EH (cell line): ENCODE measurements around the gene SH3RF2.
"Not testable (repeated sequence)": the region's sequence is repeated elsewhere in the genome, so short reads cannot be mapped to it uniquely, and the experiment has no call there.

Experiments
- DNase-seq: peaks from one replicate; pipeline ENCODE4 v3.0.0-alpha.2; 2015; ENCODE audit warnings: low read depth

The SH3RF2 gene

DNA sequence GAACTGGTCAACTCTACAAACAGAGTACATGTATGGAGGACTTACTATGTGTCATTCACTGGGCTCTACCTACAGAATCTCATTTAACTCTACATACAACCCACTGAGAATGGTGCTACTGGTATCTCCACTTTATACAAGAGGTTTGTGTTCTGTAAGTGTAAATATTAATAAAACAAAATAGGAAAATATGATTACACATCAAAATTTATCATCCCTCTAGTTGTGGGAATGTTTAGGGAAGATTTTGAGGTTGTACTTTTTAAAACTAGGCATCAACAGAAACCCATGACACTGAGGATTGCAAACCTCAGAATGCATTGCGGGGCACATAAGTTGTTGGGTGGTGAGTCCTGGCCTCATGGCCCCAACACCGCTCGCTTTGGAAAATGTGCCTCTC is 11.7 kb downstream of the SH3RF2 start:
- no peak for DNase-seq

DNA sequence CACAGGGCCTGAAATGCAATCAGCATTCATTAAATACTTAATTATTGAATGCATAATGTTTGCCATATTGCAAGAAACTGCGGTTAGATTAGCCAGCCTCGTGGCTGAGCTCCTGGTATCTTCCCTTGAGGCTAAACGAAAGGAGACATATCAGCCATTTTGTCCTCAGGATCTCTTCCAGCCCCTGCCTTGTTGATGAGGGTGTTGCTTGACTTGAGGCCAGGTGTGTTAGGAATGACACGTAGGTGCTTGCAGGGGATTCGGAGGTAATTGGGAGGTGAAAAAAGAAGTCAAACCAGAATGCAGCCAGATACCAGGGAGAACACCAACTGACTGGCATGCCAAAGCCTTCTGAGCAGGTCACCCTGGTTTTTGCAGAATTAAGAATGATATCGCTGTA is 12.5 kb downstream of the SH3RF2 start:
- DNase-seq, result no peak

DNA sequence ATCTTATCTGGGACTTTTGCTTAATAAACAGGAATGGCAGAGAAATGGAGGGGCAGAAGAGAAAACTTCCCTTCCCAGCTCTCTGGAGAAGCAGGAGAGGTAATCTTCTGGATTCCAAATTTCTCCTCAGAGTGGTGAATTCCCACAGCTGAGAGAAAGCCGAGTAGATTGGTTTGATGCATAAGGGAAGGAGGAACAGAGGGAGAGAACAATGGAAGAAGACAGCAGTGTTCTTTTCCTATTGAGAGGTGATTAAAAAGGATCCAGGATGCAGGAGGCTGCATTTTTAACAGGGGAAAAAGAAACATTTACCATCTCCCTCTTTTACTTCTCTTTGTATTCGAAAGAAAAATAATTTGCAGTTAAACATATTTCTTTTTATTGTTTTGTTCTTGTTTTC is 13.1 kb downstream of the SH3RF2 start:
- no peak for DNase-seq

DNA sequence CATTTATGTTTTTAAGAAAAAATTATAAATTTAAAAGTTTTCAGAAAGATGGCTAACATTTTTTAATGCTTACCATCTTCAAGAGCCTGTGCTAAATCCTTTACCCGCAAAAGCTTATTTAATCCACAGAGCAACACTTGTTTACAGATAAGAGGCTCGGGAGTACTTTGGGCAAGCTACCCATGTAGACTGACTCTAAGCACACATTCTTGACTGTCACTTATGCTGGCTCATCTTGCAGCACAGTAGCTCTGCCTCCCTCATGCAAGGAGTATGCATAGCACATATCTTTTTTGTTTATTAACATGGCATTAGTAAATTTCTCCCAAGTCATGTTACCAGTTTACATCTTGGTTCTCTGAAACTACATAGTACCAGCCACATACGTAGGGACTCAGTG is 14.7 kb downstream of the SH3RF2 start:
- DNase-seq, result no peak

DNA sequence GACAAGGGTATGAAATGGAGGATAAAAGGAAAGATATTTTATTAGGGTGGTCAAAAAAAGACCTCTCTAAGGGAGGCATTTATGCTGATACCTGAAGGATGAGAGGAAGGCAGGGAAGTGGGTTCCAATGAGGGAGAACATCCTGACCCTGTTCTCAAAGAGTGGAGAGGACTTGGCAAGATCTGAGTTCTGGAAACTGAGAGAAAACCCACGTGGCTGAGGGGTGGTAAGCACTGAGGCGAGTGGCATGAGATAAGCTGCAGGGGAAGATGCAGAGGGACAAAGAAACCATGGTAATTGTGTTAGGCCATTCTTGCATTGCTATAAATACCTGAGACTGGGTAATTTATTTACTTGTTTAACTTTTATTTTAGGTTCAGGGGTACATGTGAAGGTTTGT is 16.8 kb downstream of the SH3RF2 start:
- DNase-seq, result no peak

DNA sequence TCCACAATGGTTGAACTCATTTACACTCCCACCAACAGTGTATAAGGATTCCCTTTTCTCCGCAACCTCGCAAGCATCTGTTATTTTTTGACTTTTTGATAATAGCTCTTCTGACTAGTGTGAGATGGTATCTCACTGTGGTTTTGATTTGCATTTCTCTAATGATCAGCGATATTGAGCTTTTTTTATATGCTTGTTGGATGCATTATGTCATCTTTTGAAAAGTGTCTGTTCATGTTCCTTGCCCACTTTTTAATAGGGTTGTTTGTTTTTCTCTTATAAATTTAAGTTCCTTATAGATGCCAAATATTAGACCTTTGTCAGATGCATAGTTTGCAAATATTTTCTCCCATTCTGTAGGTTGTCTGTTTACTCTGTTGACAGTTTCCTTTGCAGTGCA is 17.8 kb downstream of the SH3RF2 start:
- not testable (repeated sequence) for DNase-seq

DNA sequence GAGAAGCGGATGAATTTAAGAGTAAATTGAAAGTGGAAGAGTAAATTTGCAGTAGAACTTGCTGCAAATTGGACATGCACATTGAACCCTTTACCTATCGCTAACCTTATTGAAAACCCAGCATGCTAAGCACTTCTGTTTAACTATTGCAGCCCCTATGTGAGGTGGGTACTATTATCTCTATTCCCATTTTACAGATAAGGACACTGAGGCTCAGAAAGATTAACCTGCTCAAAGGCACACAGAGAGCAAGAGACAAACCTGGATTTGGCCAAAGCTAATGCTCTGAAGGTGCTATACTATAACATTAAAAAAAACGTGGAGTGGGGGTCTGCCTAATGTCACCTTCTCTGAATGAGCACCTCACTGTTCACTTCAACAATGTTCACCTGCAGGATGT is 21.0 kb downstream of the SH3RF2 start:
- DNase-seq, result no peak

DNA sequence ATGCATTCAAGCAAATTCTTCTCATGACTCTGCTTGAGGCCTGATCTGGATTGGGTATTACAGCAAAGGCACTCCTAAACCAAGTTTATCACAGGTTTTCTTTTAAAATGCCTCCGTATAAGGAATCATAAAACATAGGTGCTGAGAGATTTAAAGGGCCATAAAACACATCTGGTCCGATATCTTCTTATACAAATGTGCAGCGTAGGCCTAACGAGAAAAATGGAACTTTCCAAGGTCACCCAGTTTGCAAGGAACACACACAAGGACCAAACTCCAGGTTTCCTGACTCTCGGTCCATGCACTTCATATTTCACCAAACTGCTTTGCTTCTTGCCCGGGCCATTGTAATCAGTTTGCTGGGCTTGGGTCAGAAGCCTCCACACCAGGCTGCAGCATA is 22.1 kb downstream of the SH3RF2 start:
- DNase-seq, result no peak

DNA sequence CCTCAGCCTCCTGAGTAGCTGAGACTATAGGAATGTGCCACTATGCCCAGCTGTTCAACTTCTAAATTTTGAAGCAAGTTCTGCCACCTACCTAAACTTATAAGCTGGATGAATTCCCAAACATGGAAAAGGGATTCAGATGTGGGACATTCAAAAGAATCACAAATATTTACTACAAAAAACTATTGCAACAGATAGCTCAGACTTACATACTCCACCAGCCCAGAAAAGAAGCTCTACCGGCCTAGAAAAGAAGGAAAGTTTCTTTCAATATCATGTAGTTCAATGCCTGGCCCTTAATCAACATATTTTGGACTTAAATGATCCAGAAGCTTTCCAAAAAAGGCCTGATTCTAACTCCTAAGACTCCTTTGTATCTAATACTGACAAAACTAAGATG is 23.8 kb downstream of the SH3RF2 start:
- peak; percentile 22 for DNase-seq

DNA sequence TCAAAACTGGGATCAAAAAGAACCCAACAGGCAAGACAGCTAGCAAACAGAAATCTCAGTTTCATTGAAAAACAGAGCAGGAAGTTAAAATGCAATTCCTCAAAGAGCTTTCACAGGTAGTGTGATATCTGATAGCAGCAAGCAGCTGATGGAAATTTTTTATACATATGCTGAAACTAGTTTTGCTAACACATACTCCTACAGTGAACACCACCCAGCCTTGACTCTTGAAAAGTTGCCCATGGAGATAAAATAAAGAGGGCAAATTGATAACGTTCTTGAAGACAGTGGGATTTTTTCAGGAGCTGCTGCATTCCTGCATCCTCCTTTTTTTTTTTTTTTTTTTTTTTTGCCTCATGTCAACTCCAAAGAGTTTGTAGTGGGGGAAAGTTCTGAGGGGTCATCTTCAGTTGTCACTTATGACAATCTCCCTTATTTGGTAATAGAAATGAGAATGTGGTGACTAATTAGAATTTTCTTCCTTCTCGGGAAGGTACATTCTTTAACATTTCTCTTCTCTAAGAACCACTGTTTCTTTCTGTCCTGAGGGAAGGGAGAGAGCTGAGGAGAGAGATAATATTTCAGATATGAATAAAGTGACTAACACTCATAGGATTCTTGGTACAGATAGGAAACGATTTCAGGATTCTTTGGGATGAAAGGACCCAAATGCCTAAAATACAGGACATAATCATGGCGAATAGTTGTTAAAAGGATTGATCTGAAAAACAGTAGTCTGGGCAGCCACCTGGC is 24.6 kb downstream of the SH3RF2 start:
- DNase-seq, result peak; percentile 63

DNA sequence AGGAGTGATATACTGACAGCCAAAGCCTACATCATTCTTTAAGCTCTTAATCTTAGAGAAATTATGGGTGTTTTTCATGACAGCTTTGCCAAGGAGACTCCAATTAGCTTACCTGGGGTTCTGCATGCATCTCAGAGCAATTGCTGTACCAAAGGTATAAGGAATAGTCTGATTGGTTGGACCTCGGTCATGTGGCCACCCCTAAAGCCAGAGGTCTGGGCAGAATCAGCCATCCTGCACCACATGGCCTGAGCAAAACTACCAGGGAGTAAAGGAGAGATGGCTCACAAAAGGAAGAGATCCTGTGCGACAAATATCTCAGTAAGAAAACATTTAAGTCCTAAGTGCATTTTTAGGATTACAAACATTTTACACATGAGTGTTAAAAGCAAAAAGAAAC is 25.6 kb downstream of the SH3RF2 start:
- peak; percentile 32 for DNase-seq

DNA sequence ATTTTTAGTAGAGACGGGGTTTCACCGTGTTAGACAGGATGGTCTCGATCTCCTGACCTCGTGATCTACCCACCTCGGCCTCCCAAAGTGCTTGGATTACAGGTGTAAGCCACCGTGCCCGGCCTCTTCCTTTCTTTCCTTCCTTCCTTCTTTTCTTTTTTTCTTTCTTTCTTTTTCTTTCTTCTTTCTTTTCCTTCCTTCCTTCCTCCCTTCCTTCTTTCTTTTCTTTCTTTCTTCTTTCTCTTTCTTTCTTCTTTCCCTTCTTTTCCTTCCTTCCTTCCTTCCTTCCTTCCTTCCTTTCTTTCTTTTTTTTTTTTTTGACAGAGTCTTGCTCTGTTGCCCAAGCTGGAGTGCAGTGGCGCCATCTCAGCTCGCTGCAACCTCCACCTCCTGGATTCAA is 27.6 kb downstream of the SH3RF2 start:
- not testable (repeated sequence) for DNase-seq

DNA sequence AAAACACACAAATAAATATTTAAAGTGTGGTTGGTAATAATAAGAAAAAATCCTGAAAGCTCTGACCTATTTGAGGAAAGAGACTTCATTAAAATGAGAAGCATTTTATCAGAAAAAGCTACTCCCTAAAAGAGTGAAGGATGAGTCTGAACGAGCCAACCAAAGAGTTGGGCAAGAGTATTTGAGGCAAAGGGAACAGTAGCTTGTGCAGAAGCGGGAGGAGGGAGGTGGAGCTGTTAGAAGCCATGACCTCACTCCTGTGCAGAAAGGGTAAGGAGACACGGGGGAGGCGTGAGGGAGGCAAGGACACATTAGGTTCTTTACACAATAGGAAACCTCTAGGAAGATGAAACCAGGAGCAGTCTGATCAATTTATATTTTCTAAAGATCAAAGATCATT is 29.4 kb downstream of the SH3RF2 start:
- DNase-seq, result no peak

DNA sequence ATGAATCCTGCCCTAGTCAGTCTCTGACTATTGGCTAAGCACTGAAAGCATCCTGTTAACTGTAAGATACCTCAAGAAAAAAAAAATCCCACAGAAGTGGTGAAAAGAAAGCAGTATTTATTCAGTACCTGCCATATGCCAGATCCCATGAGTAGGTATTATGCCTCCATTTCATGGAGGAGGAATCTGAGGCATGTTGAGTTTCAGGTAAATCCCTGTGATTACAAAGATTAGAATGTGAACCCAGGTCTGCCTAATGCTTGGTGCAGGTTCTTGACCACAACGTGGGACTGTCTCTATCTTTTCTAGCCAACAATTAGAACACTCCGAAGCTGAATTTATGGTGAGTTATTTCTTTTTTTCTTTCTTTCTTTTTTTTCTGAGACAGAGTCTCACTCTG is 30.9 kb downstream of the SH3RF2 start:
- DNase-seq, result no peak

DNA sequence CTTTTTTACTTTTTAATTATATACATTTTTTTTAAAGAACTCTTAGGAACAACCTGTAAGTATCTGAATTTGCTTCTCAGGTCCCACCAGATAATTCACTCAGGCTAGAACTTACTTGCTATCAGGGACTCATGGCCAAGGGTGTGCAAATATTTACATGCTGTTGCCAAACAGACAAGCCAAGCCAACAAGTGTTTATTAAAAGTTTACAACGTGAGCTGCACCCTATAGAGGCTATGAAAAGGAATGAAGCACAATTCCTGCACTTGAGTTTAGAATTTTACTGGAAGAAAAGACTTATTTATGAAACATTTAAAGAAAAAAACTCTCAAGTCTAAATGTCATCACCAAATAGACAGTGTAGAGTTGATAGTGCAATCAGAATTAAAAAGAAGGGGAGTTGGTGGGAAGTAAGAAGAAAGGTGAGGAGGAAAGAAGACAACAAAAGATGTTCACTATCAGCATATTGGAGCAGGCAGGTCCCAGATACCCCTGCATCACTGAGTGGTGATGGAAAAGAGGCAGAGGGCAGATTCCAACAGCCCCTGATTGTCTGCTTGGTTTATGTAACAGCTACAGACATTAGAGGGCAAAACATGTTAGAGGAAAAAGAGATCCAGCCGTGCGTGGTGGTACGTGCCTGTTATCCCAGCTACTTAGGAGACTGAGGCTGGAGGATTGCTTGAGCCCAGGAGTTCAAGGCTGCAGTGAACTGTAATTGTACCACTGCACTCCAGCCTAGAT is 32.8 kb downstream of the SH3RF2 start:
- no peak for DNase-seq

DNA sequence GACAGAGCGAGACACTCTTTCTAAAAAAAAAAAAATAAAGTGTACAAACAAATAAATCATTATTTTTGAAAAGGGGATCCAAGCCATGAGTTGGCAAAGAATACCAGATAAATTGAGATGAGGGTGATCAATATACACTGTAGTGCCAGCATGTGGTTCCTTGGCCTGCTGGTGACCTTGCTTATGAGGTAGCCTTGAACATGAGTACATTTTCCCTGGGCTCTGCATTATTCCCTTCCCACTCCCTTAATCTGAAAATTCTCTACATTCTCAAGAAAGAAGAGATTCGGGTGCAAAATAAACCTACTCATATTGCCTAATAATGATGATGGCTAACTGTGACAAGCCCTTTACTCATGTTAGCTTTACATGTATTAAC is 33.3 kb downstream of the SH3RF2 start:
- DNase-seq, result no peak

DNA sequence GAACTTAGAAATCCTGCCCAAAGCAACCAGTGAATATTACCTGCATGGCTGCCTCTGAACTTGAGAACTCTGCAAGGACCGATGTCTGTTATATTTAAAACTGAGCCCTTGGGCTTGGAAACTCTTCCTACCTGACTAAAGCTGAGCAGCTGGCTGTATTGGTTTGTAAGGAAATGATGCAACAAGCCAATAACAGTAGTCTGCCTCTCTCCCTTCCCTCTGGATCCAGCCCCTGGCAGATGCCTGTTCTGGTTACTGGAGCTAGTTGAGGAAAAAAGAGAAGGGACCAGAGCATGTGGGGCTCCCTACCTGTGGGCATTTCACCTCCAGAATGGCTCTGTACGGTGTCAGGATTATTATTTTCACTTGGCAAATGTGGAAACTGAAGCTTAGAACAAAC is 34.7 kb downstream of the SH3RF2 start:
- DNase-seq, result no peak

DNA sequence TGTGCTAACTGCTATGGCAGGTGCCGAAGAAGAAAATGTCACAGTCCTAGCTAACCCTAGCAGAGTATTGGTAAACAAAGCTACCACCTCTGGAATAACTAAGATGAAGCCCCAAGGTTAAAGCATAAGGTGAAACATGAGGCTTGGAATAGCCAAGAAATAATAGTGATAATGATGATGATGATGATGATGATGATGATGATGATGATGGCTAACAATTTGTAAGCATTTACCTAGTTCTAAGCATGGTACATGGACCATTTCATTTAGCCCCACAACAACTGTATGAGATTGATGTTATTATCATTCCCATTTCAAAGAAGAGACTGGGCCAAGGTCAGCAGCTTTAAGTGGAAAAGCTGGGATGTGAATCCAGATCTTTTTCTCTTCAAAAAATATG is 35.3 kb downstream of the SH3RF2 start:
- no peak for DNase-seq

DNA sequence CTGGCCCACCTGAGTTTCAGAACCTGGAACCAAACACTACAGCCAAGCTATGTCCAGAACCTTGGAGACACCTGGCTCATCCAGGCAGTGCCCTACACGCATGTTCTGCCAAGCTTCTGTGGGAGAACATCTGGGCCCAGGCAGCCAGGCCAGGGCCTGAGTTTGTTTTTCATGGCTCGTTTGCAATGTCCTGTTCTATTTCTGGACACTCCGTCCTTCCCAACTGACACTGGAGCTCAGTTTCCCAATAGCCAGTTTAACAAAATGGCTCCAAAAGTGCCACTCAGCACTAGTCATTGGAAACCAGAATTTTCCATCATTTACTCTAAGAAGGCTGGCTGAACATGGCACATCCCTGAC is 38.6 kb downstream of the SH3RF2 start:
- no peak for DNase-seq

DNA sequence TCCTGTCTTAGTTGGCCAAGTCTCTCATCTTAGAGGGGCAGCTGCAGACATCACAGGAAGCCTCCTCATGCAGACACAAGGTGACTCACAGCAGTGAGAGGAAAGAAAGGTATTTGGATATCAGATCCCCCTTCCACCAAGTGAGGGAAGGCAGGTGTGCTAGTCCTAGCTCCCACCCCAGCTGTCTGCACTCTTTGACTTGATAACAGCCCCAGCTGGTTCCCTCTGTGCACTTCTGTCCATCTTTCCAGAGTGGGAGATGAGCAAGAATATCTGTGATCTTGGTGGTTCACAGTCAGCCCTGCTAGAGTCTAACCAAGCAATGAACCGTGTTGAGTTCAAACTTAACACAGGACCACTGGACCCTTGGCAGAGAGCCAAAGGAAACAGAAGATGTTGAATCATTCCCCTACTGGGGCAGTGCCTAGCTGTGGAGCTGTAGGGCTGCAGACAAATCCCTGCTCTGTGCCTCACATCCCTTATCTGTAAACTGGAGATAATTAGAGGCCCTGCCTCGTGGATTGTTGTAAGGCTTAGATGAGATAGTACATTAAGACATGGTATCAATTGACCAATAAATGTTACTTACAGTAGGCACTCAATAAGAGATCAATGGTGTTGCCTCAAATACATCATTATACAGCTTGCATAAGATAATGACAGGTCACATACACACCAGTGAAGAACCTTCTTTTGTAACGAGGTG is 39.1 kb downstream of the SH3RF2 start:
- peak; percentile 87 for DNase-seq

DNA sequence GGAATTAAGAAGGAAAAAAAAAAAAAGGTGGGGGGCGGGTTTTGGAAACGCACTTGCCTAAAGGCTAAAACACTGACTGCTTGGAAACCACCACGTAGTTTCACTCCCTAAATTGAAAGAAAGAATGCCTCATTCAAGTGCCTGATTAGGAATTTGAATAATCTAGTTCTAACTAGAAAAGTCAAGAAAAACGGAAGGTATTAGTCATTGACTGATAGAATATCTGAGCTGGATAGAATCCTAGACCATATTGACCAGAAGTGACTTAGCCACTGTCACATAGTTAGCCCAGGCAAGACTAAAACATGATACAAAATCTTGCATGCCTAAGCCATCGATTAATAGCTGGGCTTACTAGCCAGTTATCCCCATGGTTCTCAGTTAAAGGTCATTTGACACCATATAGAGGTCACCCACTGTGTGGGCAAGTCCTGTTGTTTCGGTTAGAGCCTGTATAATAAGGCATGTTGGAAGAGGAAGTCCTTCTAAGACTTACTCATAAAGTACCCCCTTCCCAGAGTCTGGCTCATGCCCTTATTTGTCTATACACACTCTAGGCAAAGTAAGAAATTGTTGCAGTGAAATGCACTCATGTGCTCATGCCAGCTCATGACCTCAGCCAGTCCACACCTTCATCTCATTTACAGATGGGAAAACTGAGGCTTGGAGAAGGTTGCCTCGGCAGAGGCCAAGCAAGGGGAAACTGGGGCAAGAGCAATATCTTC is 40.2 kb downstream of the SH3RF2 start:
- DNase-seq, result peak; percentile 57

DNA sequence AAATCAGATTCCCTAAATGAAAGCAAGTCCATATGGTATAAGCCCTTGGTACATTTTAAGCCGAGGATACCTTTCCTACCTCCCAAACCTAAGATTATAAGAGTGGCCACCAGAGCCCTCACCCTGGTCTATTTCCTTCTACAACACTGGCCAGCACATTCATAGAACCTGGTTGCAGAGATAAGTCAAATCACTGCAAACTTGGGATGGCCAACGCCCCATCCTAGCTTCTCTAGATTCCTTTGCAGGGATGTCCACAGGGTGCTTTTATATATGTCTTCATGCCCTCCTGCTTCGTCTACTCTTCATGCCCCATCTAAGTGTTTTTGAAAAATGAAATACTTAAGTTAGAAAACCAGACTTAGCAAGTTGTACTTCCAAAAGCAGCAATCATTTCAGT is 41.8 kb downstream of the SH3RF2 start:
- DNase-seq, result no peak

DNA sequence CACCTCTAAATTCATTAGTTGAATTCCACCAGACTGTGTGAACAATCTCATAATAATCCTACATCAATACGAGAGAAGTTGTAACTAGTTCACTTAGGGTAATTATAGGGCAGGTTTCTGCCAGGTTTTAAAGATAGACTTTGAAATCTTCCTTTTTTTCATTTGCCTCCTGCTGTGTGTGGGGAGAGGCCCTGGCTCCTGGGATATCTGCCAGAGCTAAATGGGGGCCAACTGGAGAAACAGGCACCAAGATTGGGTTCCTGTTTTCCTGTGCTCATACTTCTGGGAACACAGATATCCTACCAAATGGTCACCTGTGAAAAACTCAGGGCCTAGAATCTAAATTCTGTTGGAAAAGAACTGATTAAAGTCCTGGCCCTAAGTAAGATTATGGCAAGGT is 42.3 kb downstream of the SH3RF2 start:
- no peak for DNase-seq
